Measurements from ENCODE around the gene TMEM232.
"Not testable (repeated sequence)": the region's sequence is repeated elsewhere in the genome, so short reads cannot be mapped to it uniquely, and the experiment has no call there.

TMEM232 gene

GRCh38 chr5:110726249-110727024, at the start of gene TMEM232:
TMEM232 (minus strand) TSS chr5:110726671; CDS start chr5:110667352, 59,319 bp downstream.
- DNase-seq (ENCODE audit: low spot score) = no peak

GRCh38 chr5:110770286-110770685, 43.8 kb upstream of the TMEM232 start:
- no peak for DNase-seq (ENCODE audit: low spot score)

- peak; percentile 44 for DNase-seq (ENCODE audit: low spot score)
Measured at GRCh38 chr5:110769000-110769681, 42.7 kb upstream of the TMEM232 start.

GRCh38 chr5:110768138-110768860, 41.8 kb upstream of the TMEM232 start:
- no peak for DNase-seq (ENCODE audit: low spot score)

- no peak for DNase-seq (ENCODE audit: low spot score)
Measured at GRCh38 chr5:110760158-110760557, 33.7 kb upstream of the TMEM232 start.

GRCh38 chr5:110757118-110757729, 30.8 kb upstream of the TMEM232 start:
- no peak for DNase-seq (ENCODE audit: low spot score)

- DNase-seq (ENCODE audit: low spot score) = no peak
Measured at GRCh38 chr5:110754181-110754580, 27.7 kb upstream of the TMEM232 start.

GRCh38 chr5:110753600-110753999, 27.1 kb upstream of the TMEM232 start:
- DNase-seq (ENCODE audit: low spot score) = no peak

- no peak for DNase-seq (ENCODE audit: low spot score)
Measured at GRCh38 chr5:110752953-110753352, 26.5 kb upstream of the TMEM232 start.

- no peak for DNase-seq (ENCODE audit: low spot score)
Measured at GRCh38 chr5:110751902-110752762, 25.7 kb upstream of the TMEM232 start.

- peak; percentile 70 for DNase-seq (ENCODE audit: low spot score)
Measured at GRCh38 chr5:110738812-110739651, 12.6 kb upstream of the TMEM232 start, which contains the start of gene SLC25A46. SLC25A46 (plus strand) TSS chr5:110739007; CDS start chr5:110739120, 113 bp downstream.

GRCh38 chr5:110738503-110738811, 12.0 kb upstream of the TMEM232 start:
- DNase-seq (ENCODE audit: low spot score) = no peak

GRCh38 chr5:110736753-110737152, 10.3 kb upstream of the TMEM232 start:
- peak; percentile 1 for DNase-seq (ENCODE audit: low spot score)

GRCh38 chr5:110735556-110735955, 9.1 kb upstream of the TMEM232 start:
- DNase-seq (ENCODE audit: low spot score) = no peak

GRCh38 chr5:110734101-110734500, 7.6 kb upstream of the TMEM232 start:
- no peak for DNase-seq (ENCODE audit: low spot score)

GRCh38 chr5:110731499-110731898, 5.0 kb upstream of the TMEM232 start:
- not testable (repeated sequence) for DNase-seq (ENCODE audit: low spot score)

GRCh38 chr5:110727025-110727314, 499 bp upstream of the TMEM232 start:
- no peak for DNase-seq (ENCODE audit: low spot score)

GRCh38 chr5:110718311-110718710, 8.2 kb downstream of the TMEM232 start:
- no peak for DNase-seq (ENCODE audit: low spot score)

- DNase-seq (ENCODE audit: low spot score) = no peak
Measured at GRCh38 chr5:110716247-110717245, 9.9 kb downstream of the TMEM232 start.

Data from COLO829 (cell line).